ENCODE measurements around the gene SEMA6B.

GRCh38 chr19:4534836-4535658, 24.4 kb downstream of the SEMA6B start, which contains the start of gene PLIN5:
- TF ChIP-seq PHF8 (conservative IDR thresholded peaks at IDR 0.05; ENCODE audit: low read depth, low read length) = peak; percentile 77; the same call in 1 of the 2 replicates
- TF ChIP-seq ASH2L (IDR thresholded peaks at IDR 0.05; ENCODE audit: low read length) = peak; percentile 63
- peak in 1 of 2 experiments; percentile 3; a peak in 1 of 4 replicates for TF ChIP-seq RAD21 (IDR thresholded peaks at IDR 0.05 in 1 of 2, conservative IDR thresholded peaks at IDR 0.05 in 1 of 2; ENCODE audit: low read depth in 2 of 2, low read length in 2 of 2)
- TF ChIP-seq USF2 (IDR thresholded peaks at IDR 0.05; ENCODE audit: low read length) = no peak
- peak in 2 of 3 experiments; percentile 0 to 8; a peak in 2 of 4 replicates for TF ChIP-seq CTCF (IDR thresholded peaks at IDR 0.05; ENCODE audit: control extremely low read depth in 1 of 3, insufficient read depth in 1 of 3, low read depth in 1 of 3, low read length in 3 of 3)
- TF ChIP-seq RXRA (IDR thresholded peaks at IDR 0.05; ENCODE audit: insufficient read depth, low read depth, low read length) = no peak
- no peak for TF ChIP-seq EP300 (IDR thresholded peaks at IDR 0.05; ENCODE audit: borderline replicate concordance in 1 of 2, low read depth in 2 of 2, low read length in 2 of 2)
- TF ChIP-seq TBP (IDR thresholded peaks at IDR 0.05; ENCODE audit: low read depth, low read length) = peak; percentile 93
- no peak for TF ChIP-seq EZH2 (IDR thresholded peaks at IDR 0.05; ENCODE audit: low read depth, low read length, severe bottlenecking)
- peak; percentile 57 for TF ChIP-seq E2F6 (IDR thresholded peaks at IDR 0.05)
- TF ChIP-seq HDAC6 (IDR thresholded peaks at IDR 0.05; ENCODE audit: low read depth, low read length) = no peak
- TF ChIP-seq CBX8 (IDR thresholded peaks at IDR 0.05; ENCODE audit: borderline replicate concordance, low read depth, low read length) = no peak

Measured in H1 (cell line).